H9 (cell line): ENCODE results near the gene ZC3H12D. TPM values are rescaled to one million over a fixed set of nuclear protein-coding genes. Genes with fewer than 3 reads are reported as not detected.

Experiments used
- DNase-seq: peaks from one replicate; pipeline ENCODE4 v3.0.0-alpha.2; 2017
- H2AFZ ChIP-seq: one replicate; pipeline ENCODE4 v1.6.1; 2013; ENCODE audit warnings: mild to moderate bottlenecking, low read length, control low read depth, moderate library complexity
- H2AK5ac ChIP-seq: 2 replicates; pipeline ENCODE4 v1.6.1; 2013; ENCODE audit warnings: low read length, control low read depth, mixed read lengths; ENCODE audit not compliant: insufficient read length
- H2BK120ac ChIP-seq: one replicate; pipeline ENCODE4 v1.6.1; 2013; ENCODE audit warnings: low read depth, mild to moderate bottlenecking, low read length, control low read depth, inconsistent platforms; ENCODE audit not compliant: poor library complexity, severe bottlenecking
- H2BK12ac ChIP-seq: 2 replicates; pipeline ENCODE4 v1.6.1; 2013; ENCODE audit warnings: low read length, control low read depth, mixed read lengths, low read depth; ENCODE audit not compliant: insufficient read length
- H2BK15ac ChIP-seq: 2 replicates; pipeline ENCODE4 v1.6.1; 2013; ENCODE audit warnings: low read depth, low read length, control low read depth
- H2BK20ac ChIP-seq: one replicate; pipeline ENCODE4 v1.6.1; 2013; ENCODE audit warnings: low read depth, mild to moderate bottlenecking, low read length, control low read depth, inconsistent platforms; ENCODE audit not compliant: poor library complexity, severe bottlenecking
- H2BK5ac ChIP-seq: 2 replicates; pipeline ENCODE4 v1.6.1; 2013; ENCODE audit warnings: low read length, control low read depth, mixed read lengths; ENCODE audit not compliant: insufficient read length
- H3K14ac ChIP-seq: 2 replicates; pipeline ENCODE4 v1.6.1; 2013; ENCODE audit warnings: low read length, control low read depth; ENCODE audit not compliant: insufficient read depth
- H3K18ac ChIP-seq: 2 replicates; pipeline ENCODE4 v1.6.1; 2013; ENCODE audit warnings: low read depth, mild to moderate bottlenecking, mixed read lengths, low read length, control low read depth; ENCODE audit not compliant: insufficient read length
- H3K23ac ChIP-seq: 2 replicates; pipeline ENCODE4 v1.6.1; 2013; ENCODE audit warnings: low read length, control low read depth, mixed read lengths, low read depth; ENCODE audit not compliant: insufficient read length
- H3K23me2 ChIP-seq: 2 replicates; pipeline ENCODE4 v1.6.1; 2013; ENCODE audit warnings: low read depth, mild to moderate bottlenecking, mixed read lengths, low read length, control low read depth; ENCODE audit not compliant: insufficient read length, poor library complexity, severe bottlenecking
- H3K27ac ChIP-seq: 2 replicates; pipeline ENCODE4 v1.5.1; 2013; ENCODE audit warnings: low read length, control low read depth, mixed read lengths, low read depth; ENCODE audit not compliant: insufficient read length
- H3K27me3 ChIP-seq: 2 replicates; pipeline ENCODE4 v1.6.1; 2013; ENCODE audit warnings: low read length, control low read depth, inconsistent platforms; ENCODE audit not compliant: insufficient read depth
- H3K4ac ChIP-seq: 2 replicates; pipeline ENCODE4 v1.6.1; 2013; ENCODE audit warnings: low read depth, mild to moderate bottlenecking, control low read depth, inconsistent platforms, low read length, moderate library complexity
- H3K4me1 ChIP-seq: 2 replicates; pipeline ENCODE4 v1.6.1; 2013; ENCODE audit warnings: low read length, control low read depth, inconsistent platforms; ENCODE audit not compliant: insufficient read depth
- H3K4me2 ChIP-seq: 2 replicates; pipeline ENCODE4 v1.6.1; 2013; ENCODE audit warnings: low read length, control low read depth, mixed read lengths; ENCODE audit not compliant: insufficient read length, insufficient read depth
- H3K56ac ChIP-seq: 2 replicates; pipeline ENCODE4 v1.6.1; 2013; ENCODE audit warnings: low read depth, mild to moderate bottlenecking, mixed read lengths, low read length, control low read depth; ENCODE audit not compliant: insufficient read length
- H3K79me1 ChIP-seq: 2 replicates; pipeline ENCODE4 v1.6.1; 2013; ENCODE audit warnings: low read depth, mild to moderate bottlenecking, moderate library complexity, low read length, control low read depth, inconsistent platforms; ENCODE audit not compliant: insufficient read depth, poor library complexity, severe bottlenecking
- H3K79me2 ChIP-seq: 2 replicates; pipeline ENCODE4 v1.6.1; 2013; ENCODE audit warnings: low read length, control low read depth, inconsistent platforms; ENCODE audit not compliant: insufficient read depth
- H3K9ac ChIP-seq: 2 replicates; pipeline ENCODE4 v1.6.1; 2013; ENCODE audit warnings: low read length, control low read depth, mixed read lengths; ENCODE audit not compliant: insufficient read length; ENCODE audit errors: extremely low read depth
- H3K9me3 ChIP-seq: one replicate; pipeline ENCODE4 v1.6.1; 2013; ENCODE audit warnings: low read depth, low read length, inconsistent platforms; ENCODE audit not compliant: control insufficient read depth
- H3T11ph ChIP-seq: one replicate; pipeline ENCODE4 v1.6.1; 2013; ENCODE audit warnings: mild to moderate bottlenecking, low read length, control low read depth, inconsistent platforms
- H4K20me1 ChIP-seq: one replicate; pipeline ENCODE4 v1.6.1; 2013; ENCODE audit not compliant: control insufficient read depth, insufficient read length, insufficient read depth
- H4K5ac ChIP-seq: 2 replicates; pipeline ENCODE4 v1.6.1; 2013; ENCODE audit warnings: low read depth, mild to moderate bottlenecking, mixed read lengths, low read length, control low read depth; ENCODE audit not compliant: insufficient read length
- H4K8ac ChIP-seq: replicated peaks from 2 replicates; pipeline ENCODE4 v1.6.1; 2013; ENCODE audit warnings: low read length, control low read depth, mixed read lengths, low read depth; ENCODE audit not compliant: insufficient read length
- H4K91ac ChIP-seq: 2 replicates; pipeline ENCODE4 v1.6.1; 2013; ENCODE audit warnings: low read depth, mild to moderate bottlenecking, moderate library complexity, mixed read lengths, low read length, control low read depth; ENCODE audit not compliant: insufficient read length
- H3K27ac Mint-ChIP-seq, 3 experiments: 2 replicates in 2 of 3; 3 replicates in 1 of 3; pipeline ENCODE4 v1.8.0; 2020 to 2021; ENCODE audit warnings: mixed read lengths in 3 of 3, mild to moderate bottlenecking in 1 of 3, moderate library complexity in 1 of 3
- H3K27me3 Mint-ChIP-seq: 2 replicates; pipeline ENCODE4 v1.8.0; 2021; ENCODE audit warnings: low read depth, mild to moderate bottlenecking, moderate library complexity, mixed read lengths
- H3K36me3 Mint-ChIP-seq, 3 experiments: 2 replicates in 2 of 3; 3 replicates in 1 of 3; pipeline ENCODE4 v1.8.0; 2020 to 2021; ENCODE audit warnings: low read depth in 3 of 3, mixed read lengths in 3 of 3; ENCODE audit not compliant: insufficient read depth in 1 of 3
- H3K4me1 Mint-ChIP-seq, 2 experiments: 2 replicates each; pipeline ENCODE4 v1.8.0; 2020; ENCODE audit warnings: mixed read lengths in 2 of 2
- H3K4me3 Mint-ChIP-seq, 2 experiments: 2 replicates in 1 of 2; 3 replicates in 1 of 2; pipeline ENCODE4 v1.8.0; 2020 to 2021; ENCODE audit warnings: mild to moderate bottlenecking in 2 of 2, mixed read lengths in 2 of 2, moderate library complexity in 1 of 2
- H3K9me3 Mint-ChIP-seq, 2 experiments: 2 replicates in 1 of 2; 3 replicates in 1 of 2; pipeline ENCODE4 v1.8.0; 2020; ENCODE audit warnings: mild to moderate bottlenecking in 2 of 2, mixed read lengths in 2 of 2, moderate library complexity in 1 of 2
- WGBS: extraction: QIAGEN DNeasy Blood & Tissue Kit; methylation state at CpG from one replicate; pipeline ENCODE4 v1.1.7; 2013; ENCODE audit warnings: missing lambda C conversion rate, low lambda C conversion rate, mixed read lengths; ENCODE audit not compliant: insufficient read length; ENCODE audit errors: extremely low coverage; 5-methylcytosine and 5-hydroxymethylcytosine counted together
- total RNA-seq: library from RNA; stranded (reverse); gene quantifications from 2 replicates; pipeline ENCODE4 v1.2.1, GENCODE V29; 2021
- TF ChIP-seq, protein P1 (sequence below): fragments of 200-600 bp; sonication (generic); conservative IDR thresholded peaks from 3 replicates; pipeline ENCODE4 v1.8.0; 2021; ENCODE audit warnings: antibody characterized with exemption, mild to moderate bottlenecking

Gene ZC3H12D
- total RNA-seq, 1 experiment from 2014 or later = 0.07 TPM

GRCh38 chr6:149529650-149530049 lies 44.8 kb upstream of the ZC3H12D start:
- H2AK5ac ChIP-seq = no peak overlapping the region
- no peaks in the 10 kb centered on the region for H3K23me2 ChIP-seq
- TF ChIP-seq, protein P1, sequence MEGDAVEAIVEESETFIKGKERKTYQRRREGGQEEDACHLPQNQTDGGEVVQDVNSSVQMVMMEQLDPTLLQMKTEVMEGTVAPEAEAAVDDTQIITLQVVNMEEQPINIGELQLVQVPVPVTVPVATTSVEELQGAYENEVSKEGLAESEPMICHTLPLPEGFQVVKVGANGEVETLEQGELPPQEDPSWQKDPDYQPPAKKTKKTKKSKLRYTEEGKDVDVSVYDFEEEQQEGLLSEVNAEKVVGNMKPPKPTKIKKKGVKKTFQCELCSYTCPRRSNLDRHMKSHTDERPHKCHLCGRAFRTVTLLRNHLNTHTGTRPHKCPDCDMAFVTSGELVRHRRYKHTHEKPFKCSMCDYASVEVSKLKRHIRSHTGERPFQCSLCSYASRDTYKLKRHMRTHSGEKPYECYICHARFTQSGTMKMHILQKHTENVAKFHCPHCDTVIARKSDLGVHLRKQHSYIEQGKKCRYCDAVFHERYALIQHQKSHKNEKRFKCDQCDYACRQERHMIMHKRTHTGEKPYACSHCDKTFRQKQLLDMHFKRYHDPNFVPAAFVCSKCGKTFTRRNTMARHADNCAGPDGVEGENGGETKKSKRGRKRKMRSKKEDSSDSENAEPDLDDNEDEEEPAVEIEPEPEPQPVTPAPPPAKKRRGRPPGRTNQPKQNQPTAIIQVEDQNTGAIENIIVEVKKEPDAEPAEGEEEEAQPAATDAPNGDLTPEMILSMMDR = no peak
- H3K27me3 ChIP-seq = no peaks in the 10 kb centered on the region
- H2BK120ac ChIP-seq = no peak overlapping the region
- WGBS = no CpG with 5 or more reads among the region's 5 CpGs
- no peak overlapping the region for H3K56ac ChIP-seq
- Mint-ChIP-seq H3K4me1 (no peaks in the 10 kb centered on the region), H3K4me3 (no peak overlapping the region), H3K9me3 (no peaks in the 10 kb centered on the region), H3K27ac (no peak overlapping the region), H3K27me3 (no peaks in the 10 kb centered on the region), H3K36me3 (peaks cover 12 to 64% (median 59%) of the 10 kb centered on the region in 3 experiments)
- H3K79me2 ChIP-seq = no peaks in the 10 kb centered on the region
- H2BK5ac ChIP-seq = no peak overlapping the region
- no peak overlapping the region for H3K9ac ChIP-seq
- no peak overlapping the region for H3K18ac ChIP-seq
- H4K5ac ChIP-seq = no peak overlapping the region
- H2BK20ac ChIP-seq = no peak overlapping the region
- no peak overlapping the region for H2BK15ac ChIP-seq
- no peak overlapping the region for H3K23ac ChIP-seq
- no peak overlapping the region for H2AFZ ChIP-seq
- no peak overlapping the region for H3K4me2 ChIP-seq
- no peak overlapping the region for H2BK12ac ChIP-seq
- no peak overlapping the region for H3K14ac ChIP-seq
- no peak overlapping the region for H4K8ac ChIP-seq
- no peak overlapping the region for H3K27ac ChIP-seq
- no peak overlapping the region for H4K91ac ChIP-seq
- no peaks in the 10 kb centered on the region for H3K9me3 ChIP-seq
- no peaks in the 10 kb centered on the region for H3K4me1 ChIP-seq
- H3T11ph ChIP-seq = no peak overlapping the region
- DNase-seq = no peak
- H3K4ac ChIP-seq = no peak overlapping the region
- no peaks in the 10 kb centered on the region for H3K79me1 ChIP-seq
- H4K20me1 ChIP-seq = no peaks in the 10 kb centered on the region
